Measurements from ENCODE around the gene FAM168A.

DNA sequence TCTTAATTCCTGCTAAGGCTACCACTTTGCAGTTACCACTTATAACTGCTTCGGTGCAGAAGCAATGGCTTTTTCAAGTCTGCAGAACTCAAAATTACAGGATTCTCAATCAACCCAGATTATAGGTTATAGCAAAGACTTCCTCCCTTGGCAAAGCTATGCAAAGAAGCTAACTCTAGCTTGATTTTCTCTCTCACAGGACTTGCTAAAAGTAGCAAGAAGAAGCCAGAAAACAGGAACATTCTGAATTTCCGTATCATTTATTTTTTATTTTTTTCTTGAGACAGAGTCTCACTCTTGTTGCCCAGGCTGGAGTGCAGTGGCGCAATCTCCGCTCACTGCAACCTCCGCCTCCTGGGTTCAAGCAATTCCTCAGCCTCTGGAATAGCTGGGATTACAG is 37.8 kb upstream of the FAM168A start:
- TF ChIP-seq, protein P1, sequence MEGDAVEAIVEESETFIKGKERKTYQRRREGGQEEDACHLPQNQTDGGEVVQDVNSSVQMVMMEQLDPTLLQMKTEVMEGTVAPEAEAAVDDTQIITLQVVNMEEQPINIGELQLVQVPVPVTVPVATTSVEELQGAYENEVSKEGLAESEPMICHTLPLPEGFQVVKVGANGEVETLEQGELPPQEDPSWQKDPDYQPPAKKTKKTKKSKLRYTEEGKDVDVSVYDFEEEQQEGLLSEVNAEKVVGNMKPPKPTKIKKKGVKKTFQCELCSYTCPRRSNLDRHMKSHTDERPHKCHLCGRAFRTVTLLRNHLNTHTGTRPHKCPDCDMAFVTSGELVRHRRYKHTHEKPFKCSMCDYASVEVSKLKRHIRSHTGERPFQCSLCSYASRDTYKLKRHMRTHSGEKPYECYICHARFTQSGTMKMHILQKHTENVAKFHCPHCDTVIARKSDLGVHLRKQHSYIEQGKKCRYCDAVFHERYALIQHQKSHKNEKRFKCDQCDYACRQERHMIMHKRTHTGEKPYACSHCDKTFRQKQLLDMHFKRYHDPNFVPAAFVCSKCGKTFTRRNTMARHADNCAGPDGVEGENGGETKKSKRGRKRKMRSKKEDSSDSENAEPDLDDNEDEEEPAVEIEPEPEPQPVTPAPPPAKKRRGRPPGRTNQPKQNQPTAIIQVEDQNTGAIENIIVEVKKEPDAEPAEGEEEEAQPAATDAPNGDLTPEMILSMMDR (conservative IDR thresholded peaks at IDR 0.05 in 1 of 2, IDR thresholded peaks at IDR 0.05 in 1 of 2; ENCODE audit: extremely low read depth in 1 of 2, insufficient read depth in 1 of 2, low read depth in 1 of 2, low read length in 2 of 2) = no peak
- no peak for TF ChIP-seq EZH2 (IDR thresholded peaks at IDR 0.05; ENCODE audit: borderline replicate concordance, low read length)

Data from mammary epithelial cell (primary cell).